Fibroblast of villous mesenchyme (primary cell): ENCODE data around the gene MCFD2. TPM values are rescaled to one million over a fixed set of nuclear protein-coding genes. Genes with fewer than 3 reads are reported as not detected.
A peak's percentile ranks its signal among the peaks of the same experiment; 100 is the strongest.

Experiments used
- DNase-seq: peaks from one replicate; pipeline ENCODE4 v3.0.0-alpha.2; 2010; ENCODE audit warnings: low read depth
- H3K4me3 ChIP-seq: 2 replicates; pipeline ENCODE4 v1.5.1; 2011; ENCODE audit warnings: low read depth, mild to moderate bottlenecking, low read length
- total RNA-seq: library from RNA; depleted of rRNA; stranded (reverse); fragments of >200 nt; gene quantifications from 2 replicates; pipeline ENCODE4 v1.2.3, GENCODE V29; 2012
- TF ChIP-seq, protein P1 (sequence below): IDR thresholded peaks from 2 replicates; pipeline ENCODE4 v1.5.1; 2012; ENCODE audit warnings: low read depth, mild to moderate bottlenecking, low read length; ENCODE audit not compliant: insufficient read depth

MCFD2 gene
- total RNA-seq, 1 donor, result 196 TPM

- TF ChIP-seq, protein P1, sequence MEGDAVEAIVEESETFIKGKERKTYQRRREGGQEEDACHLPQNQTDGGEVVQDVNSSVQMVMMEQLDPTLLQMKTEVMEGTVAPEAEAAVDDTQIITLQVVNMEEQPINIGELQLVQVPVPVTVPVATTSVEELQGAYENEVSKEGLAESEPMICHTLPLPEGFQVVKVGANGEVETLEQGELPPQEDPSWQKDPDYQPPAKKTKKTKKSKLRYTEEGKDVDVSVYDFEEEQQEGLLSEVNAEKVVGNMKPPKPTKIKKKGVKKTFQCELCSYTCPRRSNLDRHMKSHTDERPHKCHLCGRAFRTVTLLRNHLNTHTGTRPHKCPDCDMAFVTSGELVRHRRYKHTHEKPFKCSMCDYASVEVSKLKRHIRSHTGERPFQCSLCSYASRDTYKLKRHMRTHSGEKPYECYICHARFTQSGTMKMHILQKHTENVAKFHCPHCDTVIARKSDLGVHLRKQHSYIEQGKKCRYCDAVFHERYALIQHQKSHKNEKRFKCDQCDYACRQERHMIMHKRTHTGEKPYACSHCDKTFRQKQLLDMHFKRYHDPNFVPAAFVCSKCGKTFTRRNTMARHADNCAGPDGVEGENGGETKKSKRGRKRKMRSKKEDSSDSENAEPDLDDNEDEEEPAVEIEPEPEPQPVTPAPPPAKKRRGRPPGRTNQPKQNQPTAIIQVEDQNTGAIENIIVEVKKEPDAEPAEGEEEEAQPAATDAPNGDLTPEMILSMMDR, result no peak
- DNase-seq, result peak; percentile 11
- H3K4me3 ChIP-seq, result no peak overlapping the region
Measured at GRCh38 chr2:46939626-46940359, 24.2 kb upstream of the MCFD2 start.

GRCh38 chr2:46937471-46937901 is 21.9 kb upstream of the MCFD2 start:
- TF ChIP-seq, protein P1, result peak; percentile 41
- no peak overlapping the region for H3K4me3 ChIP-seq
- no peak for DNase-seq

DNA sequence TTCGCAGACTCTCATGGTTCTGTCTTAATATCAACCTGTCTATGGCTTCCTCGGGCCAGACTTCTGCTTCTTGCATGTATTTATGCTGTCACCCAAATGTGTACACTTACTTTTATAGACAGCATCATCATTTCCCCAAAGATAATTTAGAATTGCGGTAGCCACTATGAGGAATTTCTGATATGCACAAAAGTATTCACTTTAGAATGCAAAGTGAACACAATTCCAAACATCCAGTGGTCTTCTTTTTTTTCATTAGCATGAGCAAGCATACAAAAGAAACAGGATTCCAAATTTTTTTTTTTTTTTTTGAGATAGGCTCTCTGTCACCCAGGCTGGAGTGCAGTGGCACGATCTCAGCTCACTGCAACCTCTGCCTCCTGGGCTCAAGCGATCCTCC is 21.0 kb upstream of the MCFD2 start:
- no peak overlapping the region for H3K4me3 ChIP-seq
- TF ChIP-seq, protein P1, result no peak
- DNase-seq, result peak; percentile 7

GRCh38 chr2:46935071-46935470 is 19.5 kb upstream of the MCFD2 start:
- no peak for DNase-seq
- H3K4me3 ChIP-seq, result no peak overlapping the region

GRCh38 chr2:46929612-46930011 is 14.0 kb upstream of the MCFD2 start:
- no peak for DNase-seq
- no peak overlapping the region for H3K4me3 ChIP-seq
- TF ChIP-seq, protein P1, result no peak

More at GRCh38 chr2:46935071-46935470, 19.5 kb upstream of the MCFD2 start:
- TF ChIP-seq, protein P1, result no peak

DNA sequence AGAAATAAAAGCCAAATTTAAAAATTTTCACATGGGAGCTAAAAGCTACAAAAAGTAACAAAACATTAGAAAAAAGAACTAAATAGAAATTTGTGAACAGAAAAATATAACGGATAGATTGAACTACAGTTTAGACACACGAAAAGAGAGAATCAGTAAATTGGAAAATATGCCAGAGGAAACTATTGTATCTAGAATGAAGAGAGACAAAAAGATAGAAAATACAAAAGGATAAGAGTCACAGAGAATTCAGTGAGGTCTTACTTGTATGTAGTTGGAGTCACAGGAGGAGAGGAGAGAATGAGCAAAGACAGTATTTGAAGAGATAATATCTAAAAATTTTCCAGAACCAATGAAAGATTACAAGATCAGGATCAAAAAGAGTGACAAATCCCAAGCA is 11.3 kb upstream of the MCFD2 start:
- DNase-seq, result no peak
- H3K4me3 ChIP-seq, result no peak overlapping the region
- TF ChIP-seq, protein P1, result no peak
